Activated CD4-positive, CD25-positive, alpha-beta regulatory T cell treated with anti-CD3 and anti-CD28 coated beads, Interleukin-2, amount 50 U/mL, for 72 hours (primary cell): ENCODE data around the gene SHC2.

ENCODE experiments used
- DNase-seq: peaks from one replicate; pipeline ENCODE4 v3.0.0; 2021

Gene SHC2

GRCh38 chr19:370641-371330, 90.0 kb downstream of the SHC2 start:
- DNase-seq, result no peak

- no peak for DNase-seq
Observed at GRCh38 chr19:369876-370275, 91.0 kb downstream of the SHC2 start.

DNA sequence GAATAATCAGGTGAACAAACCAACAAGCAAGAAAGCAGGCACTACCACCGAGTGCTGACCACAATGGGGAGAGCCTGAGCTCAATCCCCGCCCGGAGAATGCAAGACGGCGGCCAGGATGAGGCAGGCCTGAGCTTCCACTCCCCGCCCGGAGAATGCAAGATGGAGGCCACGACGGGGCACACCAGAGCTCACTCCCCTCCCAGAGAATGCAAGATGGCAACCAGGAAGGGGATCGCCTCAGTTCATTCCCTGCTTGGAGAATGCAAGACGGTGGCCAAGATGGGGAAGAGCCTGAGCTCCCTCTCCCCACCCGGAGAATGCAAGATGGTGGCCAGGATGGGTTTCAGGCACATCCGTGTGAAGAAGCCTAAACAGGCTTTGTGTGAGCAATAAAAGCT, 91.6 kb downstream of the SHC2 start:
- no peak for DNase-seq

DNA sequence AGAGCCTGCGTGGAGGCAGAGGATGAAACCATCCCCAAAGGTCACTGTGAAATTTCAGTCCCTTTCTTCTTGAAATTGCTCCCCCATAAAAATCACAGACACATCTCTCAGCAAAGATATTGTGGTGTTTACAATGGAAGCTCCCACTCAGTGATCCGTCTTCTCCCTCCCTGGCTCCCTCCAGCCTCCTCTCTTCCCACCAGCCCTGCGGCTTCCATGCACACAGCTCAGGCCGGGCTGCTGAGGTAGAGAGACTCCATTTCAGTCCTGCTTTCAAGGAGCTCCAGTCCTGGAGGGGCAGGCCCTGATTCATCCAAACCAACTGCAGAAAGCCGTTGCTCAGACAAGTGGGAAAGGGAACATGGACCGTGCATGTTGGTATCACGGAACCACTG, 92.2 kb downstream of the SHC2 start:
- no peak for DNase-seq

DNA sequence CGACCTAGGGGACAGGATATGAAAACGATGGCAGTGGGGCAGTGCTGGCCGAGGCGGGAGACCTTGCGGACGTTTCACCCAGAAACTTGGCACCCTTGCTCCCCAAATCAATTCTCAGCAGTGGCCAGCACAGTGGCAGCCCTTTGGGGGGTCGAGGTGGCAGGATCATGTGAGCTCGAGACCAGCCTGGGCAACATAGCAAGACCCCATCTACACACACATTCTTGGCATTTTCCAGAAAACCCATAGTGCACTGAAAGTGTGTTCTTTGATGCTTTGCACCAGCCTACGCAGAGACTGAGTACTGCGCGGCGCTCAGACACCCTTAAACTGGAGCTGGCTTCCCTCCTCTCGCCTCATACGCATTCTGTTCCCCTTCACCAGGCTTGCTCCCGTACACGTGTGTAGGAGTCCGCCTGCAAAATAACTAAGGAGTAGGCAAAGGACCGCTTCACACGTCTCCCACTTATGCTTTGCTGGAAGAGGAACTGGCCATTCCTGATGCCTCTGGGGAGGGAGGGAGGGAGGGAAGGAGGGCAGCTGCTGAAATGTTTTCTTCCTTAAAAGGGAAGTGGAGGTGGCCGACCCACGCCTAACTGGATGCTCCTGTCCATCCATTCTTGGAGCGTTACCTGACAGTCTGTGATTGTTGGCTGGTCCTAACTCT, 92.7 kb downstream of the SHC2 start:
- no peak for DNase-seq

DNA sequence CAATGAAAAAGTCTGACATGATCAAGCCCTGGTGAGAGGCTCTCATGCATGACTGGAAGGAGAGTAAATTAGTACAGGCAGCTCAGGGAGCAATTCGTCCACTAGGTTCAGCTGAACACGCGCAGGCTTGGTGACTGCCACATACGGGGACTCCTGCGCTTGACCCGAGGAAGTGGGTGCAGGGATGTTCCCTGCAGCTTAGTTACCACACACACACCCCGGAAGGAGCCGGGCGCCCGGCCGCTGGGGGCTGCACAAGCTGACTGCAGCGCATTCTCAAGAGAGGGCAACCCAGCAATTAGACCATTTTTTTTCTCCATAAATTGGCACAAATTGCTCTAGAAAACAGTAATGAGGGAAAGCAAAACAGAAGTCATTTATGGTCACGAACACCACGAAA, 93.3 kb downstream of the SHC2 start:
- DNase-seq, result no peak

- no peak for DNase-seq
Observed at GRCh38 chr19:366951-367350, 93.9 kb downstream of the SHC2 start.
